Femur (tissue), 1 donor: ENCODE measurements around the gene TEKT3.

ENCODE experiments used
- DNase-seq: peaks from one replicate; pipeline ENCODE4 v3.0.0-alpha.2; 2017

TEKT3 gene

GRCh38 chr17:15263680-15264079 is 77.7 kb downstream of the TEKT3 start:
- no peak for DNase-seq

- peak; percentile 94 for DNase-seq
These were observed 78.2 kb downstream of the TEKT3 start for GRCh38 chr17:15263206-15263579.

- peak; percentile 94 for DNase-seq
These were observed 78.8 kb downstream of the TEKT3 start for GRCh38 chr17:15262291-15263205.

GRCh38 chr17:15261802-15262290 is 79.6 kb downstream of the TEKT3 start:
- DNase-seq: peak; percentile 55

GRCh38 chr17:15261258-15261801 is 80.1 kb downstream of the TEKT3 start:
- DNase-seq: peak; percentile 85

- peak; percentile 94 for DNase-seq
These were observed 80.8 kb downstream of the TEKT3 start for GRCh38 chr17:15260376-15261257.

GRCh38 chr17:15257796-15258512 is 83.4 kb downstream of the TEKT3 start:
- no peak for DNase-seq

- peak; percentile 90 for DNase-seq
These were observed 84.1 kb downstream of the TEKT3 start for GRCh38 chr17:15257258-15257788.

- DNase-seq: no peak
These were observed 84.7 kb downstream of the TEKT3 start for GRCh38 chr17:15256689-15257088.

GRCh38 chr17:15255713-15256454 is 85.5 kb downstream of the TEKT3 start:
- no peak for DNase-seq
